SKM-1 treated with dmso at 0.1 percent for 144 hours (cell line): ENCODE results near the gene RNF215.

Experiments
- DNase-seq: peaks from one replicate; lab custom pipeline; 2025; ENCODE audit not compliant: unreplicated experiment; lab: John Stamatoyannopoulos, UW

Gene RNF215

DNA sequence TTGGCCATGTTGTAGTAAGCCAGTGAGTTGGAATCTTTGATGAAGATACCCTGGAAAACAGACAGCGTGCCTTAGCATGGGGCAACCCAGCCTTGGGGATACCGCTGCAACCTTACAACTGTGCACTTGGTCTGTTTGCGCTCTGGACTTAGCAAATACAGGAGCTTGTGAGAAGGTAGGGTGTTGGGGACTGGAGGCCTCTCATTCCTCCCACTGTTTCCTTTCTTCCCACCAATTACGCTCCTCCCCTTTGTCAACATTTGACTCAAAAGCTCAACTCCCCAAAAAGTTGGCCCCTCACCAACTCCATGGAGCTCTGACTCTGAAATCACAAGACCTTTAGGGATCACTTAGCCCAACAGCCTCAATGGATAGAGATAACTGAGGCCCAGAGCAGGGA lies 52.6 kb downstream of the RNF215 start:
- no peak for DNase-seq

DNA sequence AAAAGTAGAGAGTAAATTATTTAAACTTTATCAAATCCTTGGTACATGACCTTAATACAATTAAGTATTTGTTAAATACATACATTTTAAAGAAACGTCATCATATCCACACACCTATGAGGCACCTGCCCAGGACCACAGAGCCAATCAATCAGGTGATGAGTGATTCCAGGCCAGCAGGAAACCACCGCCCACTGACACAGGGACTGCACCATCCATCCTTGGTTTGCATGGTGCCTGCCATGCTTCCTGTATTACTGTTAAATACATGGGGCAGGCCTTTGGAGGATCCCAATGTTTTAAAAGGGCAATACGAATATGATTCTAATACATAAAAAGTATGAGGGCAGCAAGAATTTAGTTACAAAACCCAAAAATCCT lies 53.5 kb downstream of the RNF215 start:
- DNase-seq = no peak

DNA sequence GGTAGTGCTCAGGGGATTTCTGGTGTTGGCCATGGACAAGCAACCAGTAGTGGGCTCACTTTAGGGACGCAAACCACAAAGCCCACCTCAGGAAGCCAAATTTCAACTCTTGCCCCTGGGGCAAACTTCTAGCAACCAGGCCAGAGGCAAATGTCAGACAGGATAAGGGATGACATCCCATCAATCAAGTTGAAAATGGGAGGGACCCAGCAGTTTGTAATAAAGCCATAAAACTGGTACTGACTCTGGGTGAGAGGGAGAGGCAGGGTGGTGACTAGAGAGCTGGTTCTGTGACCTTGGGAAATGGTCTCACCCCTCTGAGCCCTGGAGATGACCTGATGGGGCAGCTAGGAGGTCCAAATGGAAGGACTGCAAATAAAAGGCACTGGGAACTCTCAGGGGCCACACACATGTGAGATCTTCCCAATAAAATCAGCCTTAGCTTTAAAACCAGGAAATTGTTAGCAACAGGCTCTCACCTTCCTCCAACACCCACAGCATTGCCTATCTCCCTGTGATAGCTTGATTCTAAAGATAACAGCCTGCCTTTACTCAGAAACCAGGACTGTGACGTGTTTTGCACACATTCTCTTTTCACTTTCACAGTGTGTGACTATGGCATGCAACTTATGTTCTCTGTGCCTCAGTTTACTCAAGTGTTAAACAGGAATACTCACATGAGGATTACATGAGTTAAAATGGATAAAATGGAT lies 54.1 kb downstream of the RNF215 start:
- no peak for DNase-seq

DNA sequence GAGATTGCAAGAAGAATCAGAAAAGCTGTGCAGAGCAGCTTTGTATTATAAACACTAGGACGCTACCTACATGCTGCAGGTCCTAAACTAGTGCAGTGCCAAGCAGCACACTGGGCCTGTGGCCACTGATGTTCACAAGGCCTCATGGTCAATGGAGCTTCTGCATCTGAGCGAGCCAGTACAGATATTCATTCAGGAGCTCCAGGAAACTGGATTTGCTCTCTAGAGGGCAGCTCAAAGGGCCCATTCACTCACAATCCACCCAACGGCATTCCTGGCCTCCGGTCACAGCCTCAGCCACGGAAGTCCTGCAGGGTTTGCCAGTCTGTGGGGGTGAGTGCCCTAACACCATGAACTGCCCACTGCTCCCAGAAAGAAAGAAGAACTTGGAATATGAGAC lies 54.7 kb downstream of the RNF215 start:
- no peak for DNase-seq
